ENCODE measurements around the gene MLX. TPM values are rescaled to one million over a fixed set of nuclear protein-coding genes. Genes with fewer than 3 reads are reported as not detected.
A peak's percentile ranks its signal among the peaks of the same experiment; 100 is the strongest.

MLX gene
- total RNA-seq, 1 experiment from 2014 or later = 25.8 TPM

DNA sequence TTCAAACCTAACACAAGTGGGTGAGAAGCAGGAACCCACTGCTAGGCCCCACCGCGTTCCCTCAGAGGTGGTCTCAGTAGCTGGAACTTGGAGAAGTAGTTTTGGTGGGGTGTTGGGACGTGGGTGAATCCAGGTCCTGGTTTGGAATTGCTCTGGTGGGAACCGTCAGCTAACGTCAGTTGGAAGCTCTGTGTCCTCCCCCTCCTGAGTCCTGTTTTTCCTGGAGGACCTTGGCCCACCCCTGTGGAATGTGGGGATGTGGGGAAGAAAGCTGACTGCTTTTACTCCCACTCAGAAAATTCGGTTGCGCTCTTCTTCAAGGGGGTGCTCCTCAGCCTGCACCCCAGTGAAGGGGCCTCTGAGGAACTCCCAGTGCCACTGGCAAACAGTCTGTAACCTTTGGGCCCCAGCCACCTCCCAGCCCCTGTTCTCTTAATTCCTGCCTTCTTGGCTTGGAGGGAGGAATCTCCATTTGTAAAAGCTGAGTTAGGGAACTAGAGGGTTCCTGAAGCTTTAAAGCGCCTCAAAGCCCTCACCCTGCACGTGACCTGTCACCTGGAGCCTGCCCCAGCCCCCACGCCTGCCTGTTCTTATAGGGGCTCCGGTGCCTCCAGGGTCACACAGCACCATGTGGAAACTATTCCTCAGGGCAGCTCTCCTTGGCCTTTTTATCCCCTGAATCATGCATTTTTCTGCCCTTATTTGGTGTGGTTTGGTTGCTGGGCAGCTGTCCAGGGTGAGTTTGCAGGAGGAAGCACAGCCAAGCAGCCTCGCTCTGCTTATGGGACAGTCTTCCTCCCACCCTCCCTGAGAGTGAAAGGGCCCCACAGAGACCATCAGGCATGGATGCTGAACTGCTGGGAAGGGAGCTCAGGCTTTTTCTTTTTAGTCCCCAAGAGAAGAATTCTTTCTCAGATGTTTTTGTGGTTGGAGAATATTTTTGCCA, 47.1 kb upstream of the MLX start:
- no TSS peak for BruUV-seq (replicated peaks)
- no peak overlapping the region for H3K4me3 ChIP-seq (ENCODE audit: low read length)

DNA sequence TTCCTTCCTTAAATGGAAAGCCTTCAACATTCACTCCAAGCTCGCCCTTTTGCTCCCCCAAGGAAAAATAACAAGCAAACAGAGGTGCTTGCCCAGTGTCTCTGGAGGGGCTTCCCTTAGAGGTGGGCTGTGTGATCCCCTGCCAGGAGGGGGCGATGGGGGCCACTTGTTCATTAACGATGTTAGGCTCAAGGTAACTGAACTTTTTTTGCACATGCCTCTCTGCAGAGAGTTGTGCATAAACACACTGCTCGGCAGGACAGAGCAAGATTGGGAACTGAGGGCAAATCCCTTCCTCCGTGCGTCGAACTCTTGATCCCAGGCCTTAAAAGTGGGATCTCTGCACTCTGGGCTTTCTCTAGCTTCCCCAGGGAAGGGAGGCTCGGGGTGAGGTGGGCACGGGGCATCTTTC, 46.4 kb upstream of the MLX start:
- Histone ChIP-seq H3K4me1 (ENCODE audit: insufficient read depth, low read length) (peaks cover 30% of the 10 kb centered on the region), H2AFZ (ENCODE audit: low read length) (no peak overlapping the region), H3K4me2 (ENCODE audit: low read length) (peak overlapping the region; percentile 40), H3K9ac (ENCODE audit: low read length) (no peak overlapping the region; the same call in 1 of the 2 replicates), H3K27me3 (ENCODE audit: low read length) (no peaks in the 10 kb centered on the region), H3K36me3 (ENCODE audit: low read depth, low read length) (no peaks in the 10 kb centered on the region; the same call in 1 of the 2 replicates), H3K9me2 (replicated peaks; ENCODE audit: low read length) (no peaks in the 10 kb centered on the region), H3F3A (ENCODE audit: low read length, unreplicated experiment) (no peaks in the 10 kb centered on the region), H3K79me2 (ENCODE audit: low read length) (no peaks in the 10 kb centered on the region), H4K20me1 (ENCODE audit: low read length) (no peaks in the 10 kb centered on the region), H3K4me3 (ENCODE audit: low read length) (no peak overlapping the region), H3K27ac (ENCODE audit: low read length) (peak overlapping the region; percentile 74), H3K9me3 (ENCODE audit: low read length) (no peaks in the 10 kb centered on the region)
- peak; percentile 7; the same call in 1 of the 2 replicates for ATAC-seq
- TF ChIP-seq EZH2 (IDR thresholded peaks at IDR 0.05; ENCODE audit: low read length, unreplicated experiment) (no peak), CTCF (conservative IDR thresholded peaks at IDR 0.05; ENCODE audit: low read depth, low read length) (peak; percentile 47; the same call in 1 of the 2 replicates)
- intact Hi-C loops (cut with micrococcal nuclease) = no loop called here
- ChIA-PET CTCF (no interaction called here), POLR2A (ENCODE audit: unreplicated experiment) (interaction anchor here (0.7 to 1.1 kb wide), 2 partner anchors 420 to 503 kb away, joined by 4 to 9 read pairs; no protein-coding TSS in a partner anchor)
- DNase-seq = no peak
- no TSS peak for BruUV-seq (replicated peaks)

More for the DNA sequence above, 47.1 kb upstream of the MLX start:
- DNase-seq (peak; percentile 91), ATAC-seq (peak; percentile 87)
- no peaks in the 10 kb centered on the region for H3K9me2 ChIP-seq (replicated peaks; ENCODE audit: low read length)
- H3F3A ChIP-seq (ENCODE audit: low read length, unreplicated experiment) = no peaks in the 10 kb centered on the region
- H3K4me1 ChIP-seq (ENCODE audit: insufficient read depth, low read length) = peaks cover 30% of the 10 kb centered on the region
- no peak for TF ChIP-seq EZH2 (IDR thresholded peaks at IDR 0.05; ENCODE audit: low read length, unreplicated experiment)
- no peak for TF ChIP-seq CTCF (conservative IDR thresholded peaks at IDR 0.05; ENCODE audit: low read depth, low read length)
- TF ChIP-seq EZH2phosphoT487 (IDR thresholded peaks at IDR 0.05; ENCODE audit: borderline replicate concordance, low read length) = no peak
- H3K4me2 ChIP-seq (ENCODE audit: low read length) = peak overlapping the region; percentile 40
- no peak overlapping the region for H2AFZ ChIP-seq (ENCODE audit: low read length)
- H3K9ac ChIP-seq (ENCODE audit: low read length) = peak overlapping the region; percentile 37
- H4K20me1 ChIP-seq (ENCODE audit: low read length) = no peaks in the 10 kb centered on the region
- peak overlapping the region; percentile 74 for H3K27ac ChIP-seq (ENCODE audit: low read length)
- ChIA-PET POLR2A (ENCODE audit: unreplicated experiment) (interaction anchor here (0.5 to 1.1 kb wide), 5 partner anchors 16 to 508 kb away, joined by 3 to 9 read pairs (median 4); no protein-coding TSS in a partner anchor), CTCF (interaction anchor here (0.7 kb wide), 1 partner anchor 419 kb away, joined by 4 read pairs; no protein-coding TSS in a partner anchor)
- no peaks in the 10 kb centered on the region for H3K27me3 ChIP-seq (ENCODE audit: low read length)
- H3K36me3 ChIP-seq (ENCODE audit: low read depth, low read length) = no peaks in the 10 kb centered on the region; the same call in 1 of the 2 replicates
- H3K9me3 ChIP-seq (ENCODE audit: low read length) = no peaks in the 10 kb centered on the region
- H3K79me2 ChIP-seq (ENCODE audit: low read length) = no peaks in the 10 kb centered on the region
- intact Hi-C loops (cut with micrococcal nuclease) = no loop called here

Data from PC-3 (cell line).